Right lobe of liver (tissue), 4 donors: ENCODE results near the gene FAM3C.
A peak's percentile ranks its signal among the peaks of the same experiment; 100 is the strongest.

Source experiments
- POLR2A ChIP-seq: fragments of 450-650 bp; IDR thresholded peaks from one replicate; pipeline ENCODE4 v1.6.1; 2017; ENCODE audit warnings: antibody characterized with exemption, mild to moderate bottlenecking
- TF ChIP-seq, protein P1 (sequence below), 4 donors: fragments of 200-600 bp in 3 of 4; fragments of 450-650 bp in 1 of 4; IDR thresholded peaks; one replicate each; pipeline versions ENCODE4 v1.5.1 to v1.8.0; 2016 to 2022; ENCODE audit warnings: antibody characterized with exemption in 4 of 4, mild to moderate bottlenecking in 2 of 4
- donor health status: DM: no; HTN: no; CAD: no.
- donor health status: DM: no; HTN: no; CAD: no.
- donor health status: DM: no; HTN: yes; CAD: no.

DNA sequence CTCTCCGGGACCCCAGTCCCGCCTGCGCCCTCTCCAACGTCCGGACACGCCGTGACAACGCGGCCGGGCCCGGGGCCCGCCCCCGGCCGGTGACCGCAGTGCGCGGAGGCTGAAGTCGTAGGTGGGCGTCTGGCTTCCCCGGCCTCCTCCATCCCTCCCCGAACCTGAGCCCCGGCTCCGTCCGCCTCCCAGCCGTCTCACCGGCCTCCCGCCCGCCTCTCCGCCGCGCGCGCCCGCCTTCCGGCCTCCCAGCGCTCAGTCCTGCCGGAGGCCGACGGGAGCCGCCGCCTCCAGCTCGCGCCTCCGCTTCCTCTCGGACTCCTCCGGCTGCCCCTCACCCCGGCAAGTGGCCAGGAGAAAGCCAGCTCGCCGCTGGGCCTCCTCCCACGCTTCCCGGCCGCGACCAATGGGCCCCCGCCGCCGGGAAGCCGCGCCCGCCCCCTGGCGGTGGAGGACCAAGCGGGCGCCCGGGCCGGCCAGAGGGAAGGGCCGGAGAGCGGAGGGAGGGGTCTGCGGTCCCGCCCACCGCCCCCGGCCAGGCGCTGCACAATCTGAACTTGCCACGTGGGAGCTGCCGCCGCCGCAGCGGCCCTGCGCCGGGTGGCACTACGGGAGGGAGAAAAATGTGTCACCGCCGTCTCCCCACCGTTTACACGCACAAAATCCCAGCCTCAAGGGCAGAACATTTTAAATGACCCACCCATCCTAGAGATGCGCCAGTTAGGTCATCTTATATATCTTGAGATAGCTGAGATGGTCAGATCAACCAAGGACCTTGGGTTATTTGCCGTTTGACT lies at the start of gene FAM3C:
- TF ChIP-seq, protein P1, sequence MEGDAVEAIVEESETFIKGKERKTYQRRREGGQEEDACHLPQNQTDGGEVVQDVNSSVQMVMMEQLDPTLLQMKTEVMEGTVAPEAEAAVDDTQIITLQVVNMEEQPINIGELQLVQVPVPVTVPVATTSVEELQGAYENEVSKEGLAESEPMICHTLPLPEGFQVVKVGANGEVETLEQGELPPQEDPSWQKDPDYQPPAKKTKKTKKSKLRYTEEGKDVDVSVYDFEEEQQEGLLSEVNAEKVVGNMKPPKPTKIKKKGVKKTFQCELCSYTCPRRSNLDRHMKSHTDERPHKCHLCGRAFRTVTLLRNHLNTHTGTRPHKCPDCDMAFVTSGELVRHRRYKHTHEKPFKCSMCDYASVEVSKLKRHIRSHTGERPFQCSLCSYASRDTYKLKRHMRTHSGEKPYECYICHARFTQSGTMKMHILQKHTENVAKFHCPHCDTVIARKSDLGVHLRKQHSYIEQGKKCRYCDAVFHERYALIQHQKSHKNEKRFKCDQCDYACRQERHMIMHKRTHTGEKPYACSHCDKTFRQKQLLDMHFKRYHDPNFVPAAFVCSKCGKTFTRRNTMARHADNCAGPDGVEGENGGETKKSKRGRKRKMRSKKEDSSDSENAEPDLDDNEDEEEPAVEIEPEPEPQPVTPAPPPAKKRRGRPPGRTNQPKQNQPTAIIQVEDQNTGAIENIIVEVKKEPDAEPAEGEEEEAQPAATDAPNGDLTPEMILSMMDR (IDR thresholded peaks at IDR 0.05), result peak; percentile 96 to 99 (median 98)
- TF ChIP-seq POLR2A, result peak; percentile 96
